ENCODE data around the gene PKNOX2.
A peak's percentile ranks its signal among the peaks of the same experiment; 100 is the strongest.

The PKNOX2 gene

GRCh38 chr11:125343718-125344131 is 179.2 kb downstream of the PKNOX2 start:
- DNase-seq = peak; percentile 43

DNA sequence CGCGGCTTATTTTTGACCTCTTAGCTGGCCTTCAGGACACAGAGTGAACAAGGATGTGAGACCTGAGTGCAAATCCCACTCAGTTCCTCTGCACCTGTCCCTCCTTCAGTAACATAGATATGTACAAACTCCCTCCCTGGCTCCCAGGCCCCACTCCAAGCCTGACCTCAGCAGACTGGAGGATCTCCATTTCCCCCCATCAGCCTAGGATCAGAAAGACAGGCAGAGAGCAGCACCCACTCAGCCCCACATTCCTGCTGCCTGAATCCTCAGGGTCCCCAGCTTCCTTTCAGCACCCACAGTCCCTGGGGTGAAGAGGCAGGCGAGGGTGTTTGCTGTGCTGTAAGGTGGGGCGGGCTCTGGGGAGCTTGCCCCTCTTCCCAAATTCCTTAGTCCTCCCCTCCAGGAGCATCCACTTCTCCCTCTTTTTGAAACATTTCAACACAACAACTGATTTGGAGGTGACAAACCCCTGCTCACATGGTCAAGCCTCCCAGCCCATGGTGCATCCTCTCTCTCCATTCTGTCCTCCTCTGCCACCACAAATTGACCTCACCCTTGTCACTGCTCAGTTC is 180.4 kb downstream of the PKNOX2 start:
- DNase-seq = no peak

DNA sequence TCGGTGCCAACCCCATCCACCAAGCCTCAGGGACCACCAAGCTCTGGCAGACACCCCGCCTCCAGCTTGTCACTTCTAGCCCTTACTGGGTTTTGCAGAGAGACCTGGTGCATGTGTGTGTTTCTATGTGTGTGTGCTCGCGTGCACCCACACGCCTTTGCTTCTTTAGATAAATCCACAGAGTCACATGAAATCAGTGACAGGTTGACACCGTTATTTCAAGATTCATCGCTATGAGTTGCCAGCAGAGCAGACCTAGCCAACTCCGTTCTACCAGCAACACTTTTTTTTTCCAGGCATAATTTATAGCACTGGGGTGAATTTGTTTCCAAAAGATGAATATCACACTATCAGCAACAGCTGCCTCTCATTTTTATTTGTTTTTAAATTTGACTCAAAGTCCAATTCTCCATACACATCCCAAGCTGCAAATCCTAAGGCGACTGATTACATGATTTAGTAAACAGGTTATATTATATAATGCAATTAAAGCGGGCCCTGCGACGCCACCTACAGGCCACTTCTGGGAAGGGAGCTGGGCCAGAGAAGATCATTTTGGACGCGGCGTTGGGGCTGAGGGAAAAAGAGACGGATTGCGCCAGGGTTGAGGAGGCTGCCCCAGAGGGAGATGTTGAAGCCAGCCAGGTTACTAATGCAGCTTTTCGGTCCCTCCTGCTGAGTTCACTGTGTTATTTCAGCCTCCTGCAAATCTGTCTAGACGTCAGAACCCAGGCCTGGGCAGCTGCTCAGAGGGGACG is 181.0 kb downstream of the PKNOX2 start:
- peak; percentile 87 for DNase-seq

DNA sequence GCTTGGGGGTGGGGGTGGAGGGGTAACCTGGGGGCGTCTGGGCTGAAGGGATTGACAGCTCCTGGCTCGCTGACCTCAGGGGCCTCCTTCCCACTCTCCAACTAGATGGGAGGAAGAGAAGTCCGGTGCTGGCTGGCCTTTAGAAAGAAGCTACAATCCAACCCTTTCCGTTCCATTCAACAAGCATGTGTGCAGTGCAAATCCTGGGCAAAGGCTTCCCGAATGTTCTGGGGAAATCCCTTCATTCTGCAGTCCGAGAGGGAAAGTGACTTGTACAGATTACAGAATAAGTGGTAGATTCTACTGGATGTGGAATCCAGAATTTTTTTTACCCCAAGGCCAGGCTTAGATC is 181.6 kb downstream of the PKNOX2 start:
- no peak for DNase-seq

- no peak for DNase-seq
Observed at GRCh38 chr11:125346565-125347260, 182.2 kb downstream of the PKNOX2 start.

DNA sequence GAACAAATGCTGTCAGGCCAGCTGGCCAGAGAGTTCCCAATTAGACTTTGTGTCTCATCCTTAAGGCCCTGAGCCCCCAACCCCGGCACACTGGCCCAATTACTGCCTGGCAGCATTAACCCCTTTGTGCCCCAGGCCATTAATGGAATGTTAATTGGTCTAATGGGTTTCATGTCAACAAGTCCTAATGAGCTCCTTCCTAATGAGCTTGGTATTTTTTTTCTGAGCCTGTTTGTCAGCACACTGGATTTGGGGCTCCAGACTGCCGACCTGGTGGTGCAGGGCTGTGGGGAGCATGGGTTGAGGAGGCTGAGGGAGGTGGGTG is 182.7 kb downstream of the PKNOX2 start:
- DNase-seq = no peak

DNA sequence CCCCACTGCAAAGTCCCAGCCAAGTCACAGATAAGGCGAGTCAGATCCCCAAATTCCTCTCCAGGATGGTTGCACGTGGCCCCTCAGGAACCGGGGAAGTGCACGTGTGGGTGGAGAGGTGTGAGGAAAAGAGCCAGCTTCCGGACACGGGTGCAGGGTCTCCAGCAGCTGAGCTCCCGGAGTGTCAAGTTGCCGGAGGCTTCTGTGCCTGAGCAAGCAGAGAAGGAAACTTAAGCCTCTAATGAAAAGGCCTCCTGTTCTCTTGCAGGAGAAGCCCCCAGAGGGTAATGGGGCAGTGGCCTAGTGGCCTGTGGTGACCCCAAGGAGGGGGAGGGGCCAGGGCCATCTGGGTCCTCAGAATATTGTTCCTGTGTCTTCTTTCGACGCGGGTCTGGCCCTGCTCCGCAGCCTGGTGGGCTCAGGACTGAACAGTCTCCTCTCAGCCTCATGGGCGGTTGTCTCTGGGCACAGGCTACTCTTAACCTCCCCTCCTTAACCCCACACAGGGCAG is 183.6 kb downstream of the PKNOX2 start:
- no peak for DNase-seq

DNA sequence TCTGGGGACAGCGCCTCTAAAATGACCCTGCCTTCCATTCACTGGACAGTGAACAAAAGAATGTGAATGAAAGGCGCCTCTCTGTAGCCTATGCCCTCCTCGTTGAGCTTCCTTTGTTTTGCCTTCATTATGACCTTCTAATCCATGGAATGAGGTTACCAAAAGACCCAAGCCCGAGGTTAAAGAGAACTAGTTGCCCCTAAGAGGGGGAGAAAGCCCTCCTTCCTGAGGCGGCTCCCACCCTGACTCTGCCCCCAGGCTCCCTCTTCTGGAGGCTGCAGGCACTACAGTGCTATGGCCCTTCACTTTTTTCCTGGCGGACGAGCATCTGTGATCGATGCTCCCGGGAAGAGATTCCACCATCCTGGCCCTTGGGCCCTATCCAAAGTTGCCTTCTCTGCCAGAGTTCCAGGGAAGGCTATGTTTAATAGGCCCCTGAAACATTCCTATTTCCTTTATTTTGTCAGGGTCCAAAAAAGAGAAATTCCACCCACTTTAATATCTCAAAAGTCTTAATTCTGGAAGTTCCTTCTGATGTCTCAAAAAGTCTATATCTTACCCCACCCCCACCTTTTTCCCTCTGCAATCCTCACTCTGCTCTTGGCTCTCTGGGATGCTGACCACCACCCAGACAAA is 184.2 kb downstream of the PKNOX2 start:
- DNase-seq = peak; percentile 54

- no peak for DNase-seq
Observed at GRCh38 chr11:125350206-125351032, 185.9 kb downstream of the PKNOX2 start.

DNA sequence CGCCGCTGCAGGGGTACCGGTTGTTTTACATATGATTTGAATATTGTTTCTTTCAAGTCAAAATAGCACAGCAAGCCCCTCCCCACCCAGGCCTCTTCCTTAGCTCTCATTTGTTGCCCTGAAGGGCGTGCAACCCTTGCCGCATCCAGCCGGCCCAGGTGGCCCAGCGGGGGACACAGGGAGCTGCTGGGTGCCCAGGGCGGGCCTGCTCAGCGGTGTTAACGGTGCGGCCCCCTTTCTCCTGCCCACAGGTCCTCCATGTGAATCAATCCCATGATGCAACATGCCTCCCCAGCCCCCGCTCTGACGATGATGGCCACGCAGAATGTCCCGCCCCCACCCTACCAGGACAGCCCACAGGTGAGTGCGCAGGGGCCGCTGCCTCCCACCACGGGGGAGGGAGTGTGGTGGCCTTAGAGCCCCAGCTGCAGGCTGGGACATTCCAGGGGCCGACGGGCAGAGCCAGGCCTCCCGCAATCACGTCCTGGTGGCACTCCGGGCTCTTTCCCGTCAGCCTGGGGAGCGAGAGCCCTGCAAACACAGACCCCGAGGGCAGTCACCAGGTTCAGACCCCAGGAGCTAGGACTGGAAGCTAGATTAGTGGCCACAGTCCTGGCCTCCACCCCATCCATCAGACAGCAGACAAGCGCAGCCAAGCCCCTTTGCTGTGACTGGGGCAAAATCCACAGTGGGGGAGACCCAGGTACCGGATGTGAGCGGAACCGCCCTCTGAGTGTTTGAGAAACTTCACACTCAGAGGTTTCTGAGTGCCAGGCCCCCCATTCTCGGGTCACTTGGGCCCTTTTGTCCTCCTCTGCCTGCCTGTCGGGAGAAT is 186.7 kb downstream of the PKNOX2 start:
- no peak for DNase-seq

DNA sequence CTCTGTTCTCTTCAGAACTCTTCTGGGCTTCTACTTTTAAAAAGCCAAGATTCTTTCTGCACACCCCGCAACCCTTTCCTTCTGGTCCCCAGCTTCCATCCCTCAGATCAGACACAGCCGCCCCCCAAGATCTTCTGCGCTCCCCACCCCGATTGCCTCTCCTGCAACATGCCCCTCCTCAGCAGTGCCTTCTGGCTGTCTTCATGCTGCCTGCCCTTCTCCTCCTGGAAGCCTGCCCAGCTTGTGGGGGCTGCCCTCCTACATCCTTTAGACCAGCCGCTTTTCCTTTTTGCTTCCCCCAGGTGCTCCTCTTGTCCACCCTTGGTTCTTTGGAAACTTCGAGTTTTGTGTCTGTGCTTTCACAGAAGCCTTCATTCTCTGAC is 187.3 kb downstream of the PKNOX2 start:
- DNase-seq = no peak

- peak; percentile 31 for DNase-seq
Observed at GRCh38 chr11:125356797-125357196, 192.2 kb downstream of the PKNOX2 start.

- no peak for DNase-seq
Observed at GRCh38 chr11:125357551-125357950, 193.0 kb downstream of the PKNOX2 start.

DNA sequence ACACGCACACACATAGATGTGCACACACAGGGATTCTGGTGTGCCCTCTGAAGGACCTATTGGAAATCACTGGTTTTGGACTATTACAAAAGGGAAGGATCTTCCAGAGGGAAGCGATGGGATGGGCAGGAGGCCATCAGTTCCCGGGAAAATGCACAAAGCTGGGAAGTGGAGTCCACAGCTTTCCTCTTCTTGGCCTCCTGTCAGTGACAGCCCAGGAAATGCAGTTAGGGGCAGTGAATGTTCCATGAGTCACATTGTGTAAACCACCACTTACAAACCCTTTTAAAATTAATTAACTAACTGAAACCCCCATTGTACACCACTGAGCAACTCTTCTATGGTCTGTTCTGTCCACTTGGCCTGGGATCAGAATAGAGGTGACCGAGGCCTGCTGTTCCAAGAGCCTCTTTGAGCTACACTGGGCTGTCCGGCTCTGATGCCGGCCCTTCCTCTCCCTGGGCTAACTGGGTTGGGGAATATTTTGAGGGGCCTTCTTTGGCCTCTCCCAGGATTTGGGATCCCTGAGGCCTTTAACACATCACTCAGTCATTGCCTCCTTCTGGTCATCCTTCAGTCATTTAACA is 193.8 kb downstream of the PKNOX2 start:
- DNase-seq = peak; percentile 21

- no peak for DNase-seq
Observed at GRCh38 chr11:125359130-125359529, 194.6 kb downstream of the PKNOX2 start.

- DNase-seq = no peak
Observed at GRCh38 chr11:125360066-125360465, 195.5 kb downstream of the PKNOX2 start.

DNA sequence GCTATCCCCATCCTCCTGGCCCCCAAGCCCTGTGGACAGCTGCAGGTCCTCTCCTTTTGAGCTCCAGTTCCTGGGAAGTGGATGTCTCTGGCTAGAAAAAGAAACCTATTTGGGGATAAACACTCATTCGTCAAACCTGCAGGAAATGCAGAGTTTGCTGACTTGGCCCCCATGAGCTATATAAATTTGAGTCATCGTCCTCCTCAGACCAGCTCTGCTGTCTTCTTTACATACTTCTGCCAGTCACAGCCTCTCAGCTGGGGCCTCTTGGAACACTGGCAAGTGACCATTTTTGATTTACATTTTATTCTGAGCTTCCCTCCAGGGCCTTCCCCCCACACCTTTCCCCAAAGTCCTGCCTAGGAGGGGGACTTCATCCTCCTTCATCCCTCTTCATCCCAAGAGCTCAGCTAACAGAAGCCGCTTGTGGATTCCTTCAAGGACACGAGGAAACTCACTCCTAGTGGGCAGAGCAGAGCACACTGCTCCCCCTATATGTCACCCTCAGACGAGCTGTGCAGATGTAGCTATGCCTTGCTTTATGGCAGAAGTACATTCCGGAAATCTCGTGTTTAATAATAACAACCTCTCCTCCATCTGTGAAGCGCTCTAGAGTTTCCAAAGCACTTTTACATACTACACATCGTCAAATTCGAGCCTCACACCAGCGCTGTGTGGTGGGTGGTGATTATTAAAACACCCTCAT is 199.7 kb downstream of the PKNOX2 start:
- DNase-seq = peak; percentile 72

- no peak for DNase-seq
Observed at GRCh38 chr11:125365196-125365931, 200.8 kb downstream of the PKNOX2 start.

GRCh38 chr11:125367710-125368109 is 203.2 kb downstream of the PKNOX2 start:
- DNase-seq = no peak

DNA sequence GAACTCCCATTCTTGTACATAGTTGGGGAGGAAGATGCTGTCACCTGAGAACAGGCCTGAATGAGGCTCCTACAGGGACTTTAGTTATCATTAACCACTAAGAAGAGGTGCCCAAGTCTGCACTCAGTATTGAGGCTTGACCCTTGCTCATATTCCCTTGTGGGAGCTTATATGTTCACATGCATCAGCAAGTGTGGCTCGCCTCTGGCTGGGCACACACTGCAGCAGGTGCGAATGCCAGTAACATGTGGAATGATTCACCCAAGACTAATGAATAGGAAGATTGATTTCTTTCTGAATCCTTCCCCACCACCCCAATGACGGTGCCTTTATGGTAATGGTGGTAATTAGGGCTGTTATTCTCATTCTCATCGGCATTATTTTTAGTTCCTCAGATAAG is 204.2 kb downstream of the PKNOX2 start:
- DNase-seq = no peak
